Smooth muscle cell (in vitro differentiated cells): ENCODE data around the gene AKR7A2. TPM values are rescaled to one million over a fixed set of nuclear protein-coding genes. Genes with fewer than 3 reads are reported as not detected.

ENCODE experiments used
- DNase-seq: peaks from one replicate; lab custom pipeline; 2025; ENCODE audit not compliant: unreplicated experiment; lab: John Stamatoyannopoulos, UW
- H2AFZ ChIP-seq: fragments of 200-600 bp; sonication (generic); 2 replicates; pipeline ENCODE4 v1.6.0; 2016; ENCODE audit warnings: antibody characterized with exemption, low read depth, mild to moderate bottlenecking
- H3F3A ChIP-seq: fragments of 200-600 bp; sonication (generic); 2 replicates; pipeline ENCODE4 v1.6.0; 2017; ENCODE audit warnings: antibody characterized with exemption, low read depth
- H3K27ac ChIP-seq: fragments of 200-600 bp; sonication (generic); 2 replicates; pipeline ENCODE4 v1.5.1; 2016; ENCODE audit warnings: low read depth, mild to moderate bottlenecking
- H3K27me3 ChIP-seq: fragments of 200-600 bp; sonication (generic); 2 replicates; pipeline ENCODE4 v1.6.1; 2016; ENCODE audit warnings: low read depth, mild to moderate bottlenecking
- H3K36me3 ChIP-seq: fragments of 200-600 bp; sonication (generic); 2 replicates; pipeline ENCODE4 v1.5.1; 2016; ENCODE audit warnings: low read depth
- H3K4me1 ChIP-seq: fragments of 200-600 bp; sonication (generic); 2 replicates; pipeline ENCODE4 v1.5.1; 2016; ENCODE audit warnings: low read depth
- H3K4me2 ChIP-seq: fragments of 200-600 bp; sonication (generic); 2 replicates; pipeline ENCODE4 v1.6.0; 2016; ENCODE audit warnings: mild to moderate bottlenecking
- H3K4me3 ChIP-seq: fragments of 200-600 bp; sonication (generic); 2 replicates; pipeline ENCODE4 v1.5.1; 2016; ENCODE audit warnings: mild to moderate bottlenecking
- H3K79me2 ChIP-seq: fragments of 200-600 bp; sonication (generic); 2 replicates; pipeline ENCODE4 v1.6.0; 2016; ENCODE audit warnings: low read depth, mild to moderate bottlenecking
- H3K9ac ChIP-seq: fragments of 200-600 bp; sonication (generic); 2 replicates; pipeline ENCODE4 v1.6.0; 2016; ENCODE audit warnings: low read depth
- H3K9me3 ChIP-seq: fragments of 200-600 bp; sonication (generic); replicated peaks from 2 replicates; pipeline ENCODE4 v1.5.1; 2016; ENCODE audit warnings: low read depth
- H4K20me1 ChIP-seq: fragments of 200-600 bp; sonication (generic); 2 replicates; pipeline ENCODE4 v1.6.0; 2016; ENCODE audit warnings: low read depth
- CTCF ChIP-seq: fragments of 200-600 bp; sonication (generic); IDR thresholded peaks from 2 replicates; pipeline ENCODE4 v1.5.1; 2017; ENCODE audit warnings: borderline replicate concordance, mild to moderate bottlenecking, antibody characterized with exemption; ENCODE audit not compliant: insufficient read depth, poor library complexity, severe bottlenecking
- WGBS: methylation state at CpG from one replicate; pipeline ENCODE4 v1.1.7; 2016; ENCODE audit warnings: low lambda C conversion rate; 5-methylcytosine and 5-hydroxymethylcytosine counted together
- polyA plus RNA-seq: library from polyadenylated mRNA; unstranded; fragments of >200 nt; fragmentation: Nextera tagmentation; extraction: Ambion mirVana; gene quantifications from 2 replicates; pipeline ENCODE4 v1.2.1, GENCODE V29; 2016
- total RNA-seq: library from RNA; depleted of rRNA; stranded (reverse); fragments of >200 nt; gene quantifications from 2 replicates; pipeline ENCODE4 v1.2.3, GENCODE V29; 2014

The AKR7A2 gene
- total and polyA plus RNA-seq, 2 experiments from 2014 or later = 67.5 to 86.4 TPM

- TF ChIP-seq CTCF = no peak
- H4K20me1 ChIP-seq = no peaks in the 10 kb centered on the region
- H3K79me2 ChIP-seq = no peaks in the 10 kb centered on the region
- DNase-seq = no peak
- no peaks in the 10 kb centered on the region for H3F3A ChIP-seq
- H3K27ac ChIP-seq = no peak overlapping the region
- no peak overlapping the region for H3K9ac ChIP-seq
- no peaks in the 10 kb centered on the region for H3K36me3 ChIP-seq
- no peaks in the 10 kb centered on the region for H3K9me3 ChIP-seq
- no peak overlapping the region for H2AFZ ChIP-seq
- 89% methylated on average over 5 of the region's 5 CpGs for WGBS
- H3K4me2 ChIP-seq = no peak overlapping the region
- H3K4me1 ChIP-seq = no peaks in the 10 kb centered on the region
- H3K4me3 ChIP-seq = no peak overlapping the region
- H3K27me3 ChIP-seq = no peaks in the 10 kb centered on the region
Observed at GRCh38 chr1:19262047-19262446, 49.9 kb downstream of the AKR7A2 start.

- Histone ChIP-seq H3K4me3 (no peak overlapping the region), H3K36me3 (no peaks in the 10 kb centered on the region), H3F3A (no peaks in the 10 kb centered on the region), H3K4me2 (no peak overlapping the region), H3K79me2 (no peaks in the 10 kb centered on the region), H3K27ac (peak overlapping the region; percentile 23), H4K20me1 (no peaks in the 10 kb centered on the region), H3K9me3 (no peaks in the 10 kb centered on the region), H3K4me1 (no peaks in the 10 kb centered on the region), H2AFZ (no peak overlapping the region), H3K27me3 (no peaks in the 10 kb centered on the region), H3K9ac (no peak overlapping the region)
- 82% methylated on average over 21 of the region's 21 CpGs for WGBS
- no peak for DNase-seq
- TF ChIP-seq CTCF = no peak
Observed at GRCh38 chr1:19260211-19261138, 51.5 kb downstream of the AKR7A2 start.

GRCh38 chr1:19258353-19258752, 53.6 kb downstream of the AKR7A2 start:
- DNase-seq = no peak
- H3K9me3 ChIP-seq = no peaks in the 10 kb centered on the region
- 98% methylated on average over 10 of the region's 10 CpGs for WGBS
- TF ChIP-seq CTCF = no peak
- H3K27me3 ChIP-seq = no peaks in the 10 kb centered on the region
- no peak overlapping the region for H3K9ac ChIP-seq
- no peak overlapping the region for H3K4me3 ChIP-seq
- no peaks in the 10 kb centered on the region for H3K36me3 ChIP-seq
- peaks cover 4% of the 10 kb centered on the region for H3K4me1 ChIP-seq
- H3K79me2 ChIP-seq = peaks cover 18% of the 10 kb centered on the region
- H4K20me1 ChIP-seq = peaks cover 2% of the 10 kb centered on the region
- H3F3A ChIP-seq = no peaks in the 10 kb centered on the region
- no peak overlapping the region for H2AFZ ChIP-seq
- H3K4me2 ChIP-seq = no peak overlapping the region
- no peak overlapping the region for H3K27ac ChIP-seq
